ENCODE results near the gene ZSWIM6.

Gene ZSWIM6

DNA sequence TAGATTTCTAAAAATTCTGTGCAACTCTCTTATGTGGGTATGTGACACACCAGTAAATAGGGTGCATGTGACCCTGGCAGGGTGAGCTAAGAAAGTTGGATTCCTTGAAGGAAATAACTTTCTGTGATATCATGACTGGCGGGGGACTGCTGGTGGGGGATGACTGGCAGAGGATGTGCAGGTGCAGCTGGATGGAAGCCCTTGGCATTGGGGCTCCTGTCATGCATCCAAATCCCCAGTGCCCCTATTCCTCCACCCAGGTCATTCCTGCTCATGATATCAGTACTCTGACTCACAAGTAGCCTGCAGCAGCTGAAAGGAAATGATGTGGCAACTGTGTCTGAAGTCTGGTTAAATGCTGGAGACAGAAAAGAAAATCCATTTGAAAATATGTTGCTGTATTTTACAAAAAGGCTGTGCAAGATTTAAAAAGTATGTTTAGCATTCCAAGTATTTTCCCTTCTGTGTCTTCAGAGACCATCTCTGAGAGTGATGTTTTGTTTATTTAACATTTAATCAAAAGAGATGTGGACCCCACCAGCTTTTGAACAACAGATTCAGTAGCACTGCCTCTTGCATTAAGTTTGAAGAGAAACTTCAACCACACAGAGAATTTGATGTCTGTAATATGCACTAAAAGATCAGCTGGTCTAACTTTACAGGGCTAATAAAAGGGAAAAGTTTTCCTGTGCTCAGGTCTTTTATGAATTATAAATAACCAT, 17.9 kb upstream of the ZSWIM6 start:
- no peak for TF ChIP-seq ZNF274 (IDR thresholded peaks at IDR 0.05; ENCODE audit: low read depth, low read length)
- H3K4me3 ChIP-seq (ENCODE audit: low read length), result no peak overlapping the region

DNA sequence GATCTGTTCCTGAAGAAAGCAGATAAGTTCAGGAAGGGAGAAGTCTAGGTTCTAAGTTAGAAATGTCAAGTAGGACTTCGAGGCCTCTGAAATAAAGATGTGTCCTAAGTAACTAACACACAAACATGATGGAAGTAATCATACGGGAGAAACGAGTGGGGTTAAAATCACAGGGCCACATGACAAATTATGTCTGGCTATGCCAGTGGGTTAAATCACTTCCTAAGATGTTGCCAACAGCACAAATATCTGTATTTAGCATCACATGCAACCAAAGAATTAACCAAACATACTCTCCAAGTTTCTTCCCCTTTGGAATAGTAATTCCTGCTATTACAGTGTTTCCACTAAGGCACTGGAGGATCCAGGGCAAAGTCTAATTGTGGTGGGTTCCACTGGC, 13.7 kb upstream of the ZSWIM6 start:
- no peak for TF ChIP-seq ZNF274 (IDR thresholded peaks at IDR 0.05; ENCODE audit: low read depth, low read length)
- no peak overlapping the region for H3K4me3 ChIP-seq (ENCODE audit: low read length)

DNA sequence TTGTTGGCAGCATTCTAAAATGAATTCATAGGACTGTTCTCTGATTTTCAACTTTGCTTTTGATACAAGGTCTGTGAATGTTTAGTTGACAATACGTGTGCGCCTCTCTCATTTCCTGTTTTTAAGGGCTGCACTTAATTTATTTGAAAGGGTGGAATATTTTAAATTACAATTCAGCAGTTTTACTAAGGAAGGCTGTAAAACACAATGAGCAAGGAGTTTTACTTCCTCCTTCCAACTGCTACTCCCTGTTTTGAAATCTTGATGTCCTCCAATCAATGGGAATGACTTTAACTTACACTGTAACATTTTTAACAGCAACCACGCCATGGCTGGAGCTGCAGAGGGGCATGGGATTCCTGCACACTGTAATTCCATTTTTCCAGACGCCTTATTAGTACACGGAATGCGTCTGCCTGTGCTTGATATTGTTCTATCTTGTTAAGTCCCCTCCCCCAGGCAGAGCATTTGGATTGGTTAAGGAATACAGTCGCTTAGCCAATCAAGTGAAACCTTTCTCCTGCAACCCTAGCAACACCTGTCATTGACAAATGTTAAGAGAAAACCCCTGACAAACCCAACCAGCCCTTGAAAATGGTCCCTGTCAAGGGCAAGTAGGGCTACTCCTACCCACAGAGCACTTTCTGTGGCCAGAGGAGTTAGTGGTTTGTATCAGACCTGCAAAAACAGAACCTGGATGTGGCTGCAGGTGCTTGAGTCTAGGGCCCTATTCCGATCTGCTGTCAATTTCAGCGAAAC, 12.5 kb upstream of the ZSWIM6 start:
- no peak for TF ChIP-seq ZNF274 (IDR thresholded peaks at IDR 0.05; ENCODE audit: low read depth, low read length)
- peak overlapping the region; percentile 35; the same call in 1 of the 2 replicates for H3K4me3 ChIP-seq (ENCODE audit: low read length)

DNA sequence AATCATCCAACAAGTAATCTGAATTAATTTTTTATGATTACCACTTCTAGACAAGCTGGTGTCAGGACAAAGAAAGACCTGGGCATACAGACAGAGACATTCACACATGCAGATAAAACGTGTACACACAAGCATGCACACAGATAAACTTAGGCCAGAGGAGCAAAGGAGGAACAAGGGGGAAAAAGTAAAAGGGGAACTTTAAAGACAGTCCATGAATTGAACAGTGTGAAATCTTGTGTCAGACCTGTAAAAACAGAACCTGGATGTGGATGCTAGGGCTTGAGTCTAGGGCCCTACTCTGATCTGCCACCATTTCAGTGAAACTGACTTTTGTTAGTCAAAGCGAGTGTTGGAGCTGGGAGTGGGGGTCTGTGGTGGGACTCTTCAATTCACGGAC, 11.2 kb upstream of the ZSWIM6 start:
- no peak overlapping the region for H3K4me3 ChIP-seq (ENCODE audit: low read length)
- TF ChIP-seq ZNF274 (IDR thresholded peaks at IDR 0.05; ENCODE audit: low read depth, low read length), result no peak

DNA sequence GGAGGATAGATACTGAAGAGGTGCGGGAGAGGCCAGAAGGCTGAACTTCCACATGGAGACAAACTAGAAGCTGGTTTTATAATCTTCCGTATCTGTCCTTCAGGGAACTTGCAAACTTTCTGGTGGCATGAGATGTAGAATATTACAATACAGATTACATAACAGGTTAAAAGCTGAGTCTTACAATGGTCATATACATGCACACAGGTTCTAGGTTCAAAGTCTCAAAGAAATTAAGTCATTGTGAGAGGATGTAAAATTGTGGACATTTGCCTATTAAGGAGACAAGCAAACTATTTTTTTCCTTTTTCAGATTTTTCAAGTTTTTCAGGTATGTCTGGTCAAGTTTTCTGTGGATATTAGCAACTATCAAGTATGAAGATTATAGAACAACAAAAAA, 10.4 kb upstream of the ZSWIM6 start:
- TF ChIP-seq ZNF274 (IDR thresholded peaks at IDR 0.05; ENCODE audit: low read depth, low read length), result no peak
- H3K4me3 ChIP-seq (ENCODE audit: low read length), result no peak overlapping the region

DNA sequence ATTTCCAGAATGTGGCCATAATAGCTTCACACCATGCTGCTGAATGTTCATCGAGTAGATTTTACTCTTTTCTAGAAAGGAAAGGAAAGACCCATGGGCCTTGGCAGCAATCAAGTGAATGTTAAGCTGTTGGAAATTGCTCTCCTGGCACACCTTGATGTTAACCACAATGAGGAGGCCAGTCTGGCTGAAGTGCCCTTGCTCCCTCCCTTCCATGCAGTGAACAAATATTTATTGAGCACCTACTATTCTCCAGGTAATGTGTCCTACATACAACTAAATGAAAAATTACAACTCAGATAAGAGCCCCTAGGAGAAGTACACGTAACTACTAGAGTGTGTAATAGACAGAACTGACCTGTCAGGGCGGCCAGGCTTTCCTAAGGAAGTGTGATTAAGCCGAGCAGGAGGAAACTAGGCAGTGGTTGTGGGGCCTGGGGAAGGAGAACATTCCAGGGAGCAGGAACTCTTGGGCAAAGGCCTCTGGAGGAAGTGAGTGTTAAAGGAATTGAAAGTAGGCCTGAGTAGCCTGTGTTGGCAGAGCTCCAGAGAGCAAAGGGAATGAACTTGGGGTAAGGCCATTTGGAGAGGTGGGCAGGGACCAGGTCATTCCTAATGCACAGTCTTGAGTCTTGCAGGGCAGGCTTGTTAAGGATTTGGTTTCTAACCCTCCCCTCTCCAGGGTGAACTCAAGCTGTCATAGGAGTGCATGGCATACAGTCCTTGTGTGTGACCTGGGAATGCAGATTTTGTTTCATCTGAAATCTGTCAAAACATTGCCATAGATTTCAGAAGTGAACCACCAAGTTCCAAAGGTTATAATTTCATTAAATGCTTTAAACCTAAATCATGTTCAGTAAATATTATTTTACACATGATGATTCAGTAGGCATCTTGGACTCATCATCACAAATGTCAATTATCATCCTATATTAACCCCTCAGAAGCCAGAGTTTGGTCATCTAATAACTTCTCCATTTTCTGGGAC, 9.0 kb upstream of the ZSWIM6 start:
- TF ChIP-seq ZNF274 (IDR thresholded peaks at IDR 0.05; ENCODE audit: low read depth, low read length), result no peak

DNA sequence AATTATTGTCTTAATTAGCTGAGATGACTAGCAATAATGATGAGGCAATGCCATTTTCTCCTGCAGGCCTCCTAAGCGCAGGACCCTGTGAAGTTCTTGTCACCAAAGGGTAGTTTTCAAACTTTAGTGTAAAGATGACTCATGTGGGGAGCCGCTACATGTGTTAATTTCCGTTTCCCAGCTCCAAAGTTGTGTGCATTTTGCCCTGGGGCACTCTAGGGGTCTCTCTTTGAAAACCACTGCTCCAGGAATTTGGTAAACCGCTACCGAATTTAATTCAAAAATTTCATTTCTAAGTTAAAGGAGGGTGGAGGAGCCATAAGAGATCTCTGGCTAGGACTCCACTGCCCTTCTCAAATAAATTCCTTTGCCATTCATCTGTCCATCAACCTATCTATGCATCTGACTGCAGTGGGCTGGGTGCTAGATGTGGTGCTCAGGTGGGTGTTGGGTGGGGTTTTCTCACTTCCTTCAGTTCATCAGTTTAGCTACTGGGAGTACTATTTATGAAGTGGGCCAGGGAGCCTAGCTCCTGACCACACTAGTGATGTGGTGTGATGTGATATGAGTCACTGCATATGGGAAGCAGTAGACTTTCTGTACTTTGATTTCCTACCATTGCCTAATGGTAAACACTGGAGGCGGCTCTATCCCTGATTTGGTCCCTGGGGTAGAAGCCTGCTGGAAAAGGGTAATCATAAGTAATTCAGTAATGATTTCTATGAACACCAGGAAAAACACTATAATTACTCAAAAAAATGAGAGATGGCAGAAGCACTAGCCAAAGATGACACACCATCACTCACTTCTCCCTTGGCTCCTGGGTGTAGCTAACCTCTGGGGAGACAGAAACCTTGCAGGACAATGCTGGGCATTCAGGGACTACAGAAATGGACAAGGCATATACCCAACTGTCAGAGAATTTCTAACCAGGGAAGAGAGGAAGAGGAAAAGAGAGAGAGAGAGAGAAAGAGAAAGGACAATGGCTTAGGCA, 4.0 kb upstream of the ZSWIM6 start:
- no peak for TF ChIP-seq ZNF274 (IDR thresholded peaks at IDR 0.05; ENCODE audit: low read depth, low read length)
- no peak overlapping the region for H3K4me3 ChIP-seq (ENCODE audit: low read length)

More for the DNA sequence above, 9.0 kb upstream of the ZSWIM6 start:
- H3K4me3 ChIP-seq (ENCODE audit: low read length), result no peak overlapping the region

DNA sequence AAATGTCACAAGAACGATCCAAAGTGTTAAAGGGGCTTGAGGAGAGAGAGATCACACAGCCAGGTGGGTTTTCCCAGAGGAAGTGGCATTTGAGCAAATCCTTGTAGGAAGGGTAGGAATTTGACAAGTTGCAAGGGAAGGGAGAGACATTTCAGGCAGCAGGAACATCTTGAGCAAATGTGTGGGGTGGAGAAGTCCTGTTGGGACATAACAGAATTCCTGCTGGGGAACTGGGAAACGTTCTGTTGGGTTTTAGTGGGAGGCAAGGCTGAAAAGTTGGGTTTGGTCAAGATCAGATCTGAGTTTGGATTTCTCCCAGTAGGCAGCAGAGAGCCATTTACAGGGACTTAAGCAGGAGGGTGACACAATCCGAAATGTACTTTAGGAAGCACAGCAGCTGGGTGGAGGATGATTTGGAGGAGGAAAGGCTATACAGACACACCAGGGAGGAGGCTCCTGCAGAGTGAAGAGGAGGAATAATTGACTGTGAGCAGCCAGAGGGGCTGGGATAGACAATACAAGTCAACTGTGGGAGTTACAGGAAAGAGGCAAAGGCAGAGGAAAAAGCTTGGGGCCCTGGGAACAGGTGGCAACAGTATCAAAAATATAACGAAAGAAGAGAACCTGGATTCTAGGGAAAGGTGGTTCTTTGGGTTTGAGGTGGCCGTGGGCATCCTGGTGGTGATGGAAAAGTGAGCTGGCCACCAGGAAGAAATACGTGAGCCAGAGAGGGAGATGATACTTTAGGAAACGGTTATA, 3.1 kb upstream of the ZSWIM6 start:
- H3K4me3 ChIP-seq (ENCODE audit: low read length), result no peak overlapping the region
- no peak for TF ChIP-seq ZNF274 (IDR thresholded peaks at IDR 0.05; ENCODE audit: low read depth, low read length)

DNA sequence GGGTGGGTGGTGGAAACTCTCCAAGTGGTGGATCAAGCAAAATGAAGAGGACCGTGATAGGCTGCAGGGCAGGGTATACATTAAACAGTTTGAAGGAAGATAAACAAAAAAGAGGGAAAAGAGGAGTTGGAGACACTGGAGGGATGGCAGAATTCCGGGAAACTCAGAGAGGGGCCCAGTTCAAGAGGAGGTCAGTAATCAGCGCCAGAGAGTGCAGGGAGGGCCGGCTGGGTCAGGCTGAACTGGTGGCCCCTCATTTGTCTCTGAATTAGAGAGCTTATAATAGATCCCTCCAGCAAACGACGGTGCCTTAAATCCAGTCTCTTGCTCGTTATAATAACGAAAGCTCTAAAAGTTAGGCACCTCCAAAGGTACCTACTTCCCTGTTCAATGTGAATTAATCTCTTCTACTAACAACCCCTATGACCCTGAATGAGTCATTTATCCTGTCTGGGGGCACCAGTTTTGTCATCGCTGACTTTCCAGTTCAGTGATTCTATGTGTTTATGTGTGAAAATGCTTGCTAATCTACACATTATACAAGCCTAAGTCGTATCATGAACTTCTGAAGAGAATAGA, 2.4 kb upstream of the ZSWIM6 start:
- H3K4me3 ChIP-seq (ENCODE audit: low read length), result no peak overlapping the region; the same call in 1 of the 2 replicates
- no peak for TF ChIP-seq ZNF274 (IDR thresholded peaks at IDR 0.05; ENCODE audit: low read depth, low read length)

DNA sequence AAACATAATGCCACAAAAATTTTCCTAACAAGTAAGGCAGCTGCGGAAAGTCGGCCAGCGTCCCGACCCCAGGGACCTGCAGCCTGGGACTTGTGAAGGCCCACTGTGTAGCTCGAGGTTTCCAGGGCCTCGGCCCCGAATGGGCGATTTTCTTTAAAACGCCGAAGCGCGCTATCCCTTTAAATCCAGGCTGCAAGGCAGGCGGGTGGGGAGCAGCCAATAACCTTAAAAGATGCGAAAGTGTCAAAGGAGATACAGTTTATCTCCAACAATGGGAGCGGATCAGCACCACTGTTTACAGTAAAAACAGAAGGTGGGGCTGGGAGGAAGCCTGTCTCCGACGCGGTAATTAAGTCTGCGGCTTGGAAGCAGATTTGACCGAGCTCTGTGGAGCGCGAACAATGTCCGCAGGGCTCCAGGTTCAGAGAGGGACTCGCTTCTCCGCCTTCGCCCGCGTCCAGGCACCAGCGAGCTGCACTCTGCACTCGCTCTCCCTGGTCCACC, 1.7 kb upstream of the ZSWIM6 start:
- TF ChIP-seq ZNF274 (IDR thresholded peaks at IDR 0.05; ENCODE audit: low read depth, low read length), result no peak

DNA sequence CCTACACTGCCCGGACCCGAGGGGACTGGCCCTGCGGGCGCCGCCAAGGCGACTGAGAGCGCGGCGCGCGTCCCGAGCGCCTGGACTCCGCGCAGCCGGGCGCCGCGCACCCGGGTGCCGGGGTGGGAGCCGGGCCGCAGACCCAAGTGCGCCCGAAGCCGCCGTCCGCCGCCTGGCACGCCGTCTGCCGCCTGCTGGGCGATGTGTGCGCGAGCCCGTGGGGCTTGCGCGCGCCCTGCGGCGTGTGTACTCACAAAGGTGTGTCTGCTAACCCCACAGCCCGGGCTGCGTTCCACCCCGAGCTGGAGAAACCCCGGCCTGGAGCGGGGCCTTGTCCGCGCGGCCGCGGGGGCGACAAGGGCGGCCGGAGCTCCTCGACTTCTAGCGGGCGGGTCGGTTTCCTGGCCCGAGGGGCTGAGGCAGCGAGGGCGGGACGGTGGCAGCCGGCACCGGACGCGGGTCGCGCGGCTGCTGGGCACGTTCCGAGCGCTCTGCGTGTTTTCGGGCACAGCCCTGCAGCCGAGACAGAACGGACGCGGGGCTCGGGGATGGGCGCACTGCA, 1.1 kb upstream of the ZSWIM6 start:
- TF ChIP-seq ZNF274 (IDR thresholded peaks at IDR 0.05; ENCODE audit: low read depth, low read length), result no peak
- H3K4me3 ChIP-seq (ENCODE audit: low read length), result peak overlapping the region; percentile 72

More for the DNA sequence above, 1.7 kb upstream of the ZSWIM6 start:
- H3K4me3 ChIP-seq (ENCODE audit: low read length), result peak overlapping the region; percentile 72
